IMR-90 (cell line): ENCODE data around the gene TNFRSF18. TPM values are rescaled to one million over a fixed set of nuclear protein-coding genes. Genes with fewer than 3 reads are reported as not detected.

Experiments
- ATAC-seq: fragments of 200-7000 bp; cut with Tn5 transposase; 2 replicates; pipeline ENCODE4 v1.9.1; 2020; ENCODE audit warnings: low read depth, mild to moderate bottlenecking, moderate library complexity
- BruUV-seq: library from RNA; stranded (reverse); fragments of 400-500 nt; replicated peaks from 2 replicates; lab custom pipeline; 2021; lab: Mats Ljungman, UMichigan
- CTCF ChIA-PET: fragments of 300-600 bp; formaldehyde crosslinking; extraction: SDS; loops from one replicate; lab custom pipeline; 2021; ENCODE audit warnings: antibody characterized with exemption; lab: Yijun Ruan, JAX
- POLR2A ChIA-PET: fragments of 300-600 bp; sonication (Branson Sonifier 250); formaldehyde crosslinking; loops from one replicate; lab custom pipeline; 2022; ENCODE audit warnings: antibody characterized with exemption; ENCODE audit not compliant: unreplicated experiment; lab: Charles Lee
- DNase-seq: peaks from one replicate; pipeline ENCODE4 v3.0.0; 2013
- H2AFZ ChIP-seq: replicated peaks from 2 replicates; pipeline ENCODE3; 2013; ENCODE audit warnings: low read length, mild to moderate bottlenecking; ENCODE audit not compliant: poor library complexity
- H2AK5ac ChIP-seq: 2 replicates; pipeline ENCODE4 v1.6.1; 2013; ENCODE audit warnings: low read depth, low read length, inconsistent platforms
- H2AK9ac ChIP-seq: replicated peaks from 2 replicates; pipeline ENCODE3; 2013; ENCODE audit warnings: mild to moderate bottlenecking, low read depth, low read length, moderate library complexity; ENCODE audit not compliant: poor library complexity
- H2BK120ac ChIP-seq: 2 replicates; pipeline ENCODE4 v1.6.1; 2013; ENCODE audit warnings: low read depth, low read length, inconsistent platforms
- H2BK15ac ChIP-seq: 3 replicates; pipeline ENCODE4 v1.6.1; 2013; ENCODE audit warnings: low read depth, low read length, inconsistent platforms
- H2BK20ac ChIP-seq: 2 replicates; pipeline ENCODE4 v1.6.1; 2013; ENCODE audit warnings: low read depth, mild to moderate bottlenecking, inconsistent platforms, low read length, moderate library complexity
- H2BK5ac ChIP-seq: 2 replicates; pipeline ENCODE4 v1.6.1; 2013; ENCODE audit warnings: mild to moderate bottlenecking, low read depth, low read length, inconsistent platforms; ENCODE audit not compliant: poor library complexity, severe bottlenecking
- H3K14ac ChIP-seq: replicated peaks from 2 replicates; pipeline ENCODE4 v1.6.1; 2013; ENCODE audit warnings: low read depth, low read length, inconsistent platforms
- H3K18ac ChIP-seq: 2 replicates; pipeline ENCODE4 v1.6.1; 2013; ENCODE audit warnings: low read depth, low read length, control low read depth
- H3K23ac ChIP-seq: 2 replicates; pipeline ENCODE4 v1.6.1; 2013; ENCODE audit warnings: low read depth, low read length, inconsistent platforms
- H3K27ac ChIP-seq: 2 replicates; pipeline ENCODE4 v1.5.1; 2013; ENCODE audit warnings: mild to moderate bottlenecking, control low read depth, low read length; ENCODE audit not compliant: insufficient read depth
- H3K27me3 ChIP-seq: 2 replicates; pipeline ENCODE4 v1.6.1; 2013; ENCODE audit warnings: low read length; ENCODE audit not compliant: control insufficient read depth, insufficient read depth
- H3K36me3 ChIP-seq: 2 replicates; pipeline ENCODE4 v1.6.1; 2013; ENCODE audit warnings: low read length, mixed read lengths; ENCODE audit not compliant: control insufficient read depth, insufficient read depth
- H3K4ac ChIP-seq: 2 replicates; pipeline ENCODE4 v1.6.1; 2013; ENCODE audit warnings: low read depth, low read length, inconsistent platforms
- H3K4me1 ChIP-seq: 2 replicates; pipeline ENCODE4 v1.6.1; 2013; ENCODE audit warnings: low read length, mixed read lengths; ENCODE audit not compliant: control insufficient read depth, insufficient read depth
- H3K4me2 ChIP-seq: 2 replicates; pipeline ENCODE4 v1.6.1; 2013; ENCODE audit warnings: low read depth, mild to moderate bottlenecking, control low read depth, low read length, moderate library complexity
- H3K4me3 ChIP-seq: 2 replicates; pipeline ENCODE4 v1.5.1; 2013; ENCODE audit warnings: low read depth, mild to moderate bottlenecking, control low read depth, low read length, moderate library complexity; ENCODE audit not compliant: insufficient read depth
- H3K56ac ChIP-seq: 2 replicates; pipeline ENCODE4 v1.6.1; 2013; ENCODE audit warnings: low read length, inconsistent platforms; ENCODE audit not compliant: insufficient read depth; ENCODE audit errors: extremely low read depth
- H3K79me1 ChIP-seq, 2 experiments: 2 replicates each; pipeline ENCODE4 v1.6.1; 2013; ENCODE audit warnings: low read length in 2 of 2, inconsistent platforms in 1 of 2, low read depth in 1 of 2
- H3K9ac ChIP-seq: 2 replicates; pipeline ENCODE4 v1.6.1; 2013; ENCODE audit warnings: low read depth, low read length, control low read depth
- H3K9me1 ChIP-seq: 2 replicates; pipeline ENCODE4 v1.6.1; 2013; ENCODE audit warnings: low read length, inconsistent platforms; ENCODE audit not compliant: insufficient read depth
- H3K9me3 ChIP-seq: 2 replicates; pipeline ENCODE4 v1.6.1; 2013; ENCODE audit warnings: low read length; ENCODE audit not compliant: control insufficient read depth, insufficient read depth
- H4K20me1 ChIP-seq: 2 replicates; pipeline ENCODE4 v1.6.1; 2013; ENCODE audit warnings: low read length, inconsistent platforms; ENCODE audit not compliant: insufficient read depth
- H4K5ac ChIP-seq: 2 replicates; pipeline ENCODE4 v1.6.1; 2013; ENCODE audit warnings: mild to moderate bottlenecking, low read depth, low read length, control low read depth
- H4K8ac ChIP-seq, 2 experiments: 2 replicates each; pipeline ENCODE4 v1.6.1; 2013; ENCODE audit warnings: low read depth in 2 of 2, low read length in 2 of 2, control low read depth in 1 of 2, inconsistent platforms in 1 of 2
- H4K91ac ChIP-seq: 2 replicates; pipeline ENCODE4 v1.6.1; 2013; ENCODE audit warnings: low read depth, low read length, inconsistent platforms; ENCODE audit not compliant: insufficient read depth
- BHLHE40 ChIP-seq: fragments of 150-350 bp; IDR thresholded peaks from 2 replicates; pipeline ENCODE4 v1.6.1; 2016; ENCODE audit warnings: mild to moderate bottlenecking, low read depth, low read length
- MAFK ChIP-seq: IDR thresholded peaks from 2 replicates; pipeline ENCODE4 v1.6.1; 2012; ENCODE audit warnings: low read depth, low read length, improper control_type of control experiment
- MXI1 ChIP-seq: IDR thresholded peaks from 2 replicates; pipeline ENCODE4 v1.6.1; 2012; ENCODE audit warnings: low read depth, mild to moderate bottlenecking, low read length, moderate library complexity, borderline replicate concordance
- NFE2L2 ChIP-seq: fragments of 150-350 bp; IDR thresholded peaks from 2 replicates; pipeline ENCODE4 v1.6.1; 2016; ENCODE audit warnings: low read depth, mild to moderate bottlenecking, low read length
- POLR2A ChIP-seq: IDR thresholded peaks from 2 replicates; pipeline ENCODE4 v1.6.1; 2012; ENCODE audit warnings: mild to moderate bottlenecking, low read depth, low read length
- RAD21 ChIP-seq: IDR thresholded peaks from 2 replicates; pipeline ENCODE4 v1.6.1; 2012; ENCODE audit warnings: low read length, improper control_type of control experiment
- WGBS, 2 experiments: methylation state at CpG; one replicate each; pipeline versions ENCODE4 v1.1.5 to v1.1.7; 2013; ENCODE audit warnings: missing lambda C conversion rate in 2 of 2; ENCODE audit not compliant: insufficient read length in 1 of 2; ENCODE audit errors: extremely low coverage in 2 of 2; 5-methylcytosine and 5-hydroxymethylcytosine counted together
- dilution Hi-C: fragments of 300-500 bp; cut with HindIII; formaldehyde crosslinking; loops from one replicate; pipeline ENCODE4 v1.14.3; 2018; ENCODE audit warnings: low sequenced_read_pairs; ENCODE audit not compliant: unreplicated experiment
- in situ Hi-C: fragments of 300-500 bp; cut with MboI; formaldehyde crosslinking; loops from 3 replicates; pipeline ENCODE4 v1.14.3; 2019; ENCODE audit warnings: low sequenced_read_pairs, inconsistent platforms, mixed read lengths
- intact Hi-C: fragments of 100-400 bp; cut with micrococcal nuclease; formaldehyde crosslinking; loops from 2 replicates; pipeline ENCODE4 v1.10.0; 2022
- polyA plus RNA-seq, 3 experiments: library from polyadenylated mRNA; depleted of rRNA; stranded (reverse); fragments of >200 nt; gene quantifications; 2 replicates each; pipeline ENCODE4 v1.2.3, GENCODE V29; 2012; ENCODE audit warnings: low replicate concordance in 1 of 3
- total RNA-seq: library from RNA; depleted of rRNA; stranded (reverse); fragments of >200 nt; gene quantifications from 2 replicates; pipeline ENCODE4 v1.2.3, GENCODE V29; 2012

Gene TNFRSF18
- total and polyA plus RNA-seq, 2 of the 4 experiments (the other 2 are of a cell fraction) = 0.18 to 1.0 TPM

- no peak for TF ChIP-seq BHLHE40
- no peak for TF ChIP-seq RAD21
- no peak for TF ChIP-seq POLR2A
- TF ChIP-seq NFE2L2 = no peak
Measured at GRCh38 chr1:1210726-1211540, 4.5 kb upstream of the TNFRSF18 start (continued).

GRCh38 chr1:1208713-1209433 lies 2.5 kb upstream of the TNFRSF18 start:
- POLR2A ChIA-PET = no interaction called here
- 72% methylated on average over 3 of the region's 38 CpGs; no CpG with 5 or more reads in 1 of the 2 experiments for WGBS, 2 experiments
- CTCF ChIA-PET = no interaction called here

More at GRCh38 chr1:1208713-1209433, 2.5 kb upstream of the TNFRSF18 start:
- H2BK15ac ChIP-seq = peak overlapping the region; percentile 26; the same call in 1 of the 3 replicates
- dilution Hi-C loops (no loop called here), in situ Hi-C loops (no loop called here), intact Hi-C loops (no loop called here)
- no peak overlapping the region; the same call in 1 of the 2 replicates for H2BK20ac ChIP-seq
- peaks cover 12% of the 10 kb centered on the region for H3K4me1 ChIP-seq
- H4K5ac ChIP-seq = peak overlapping the region; percentile 95
- H2BK120ac ChIP-seq = peak overlapping the region; percentile 86; the same call in 1 of the 2 replicates
- H3K4me2 ChIP-seq = no peak overlapping the region; the same call in 1 of the 2 replicates
- no peaks in the 10 kb centered on the region for H3K79me1 ChIP-seq
- H3K36me3 ChIP-seq = no peaks in the 10 kb centered on the region
- H4K91ac ChIP-seq = peak overlapping the region; percentile 79; the same call in 1 of the 2 replicates
- no peak overlapping the region for H3K56ac ChIP-seq
- peak overlapping the region; percentile 50; the same call in 1 of the 2 replicates for H3K27ac ChIP-seq
- ATAC-seq (no peak), DNase-seq (peak; percentile 30)
- no peak overlapping the region for H3K14ac ChIP-seq
- peak overlapping the region; percentile 82 for H2AK9ac ChIP-seq
- H2BK5ac ChIP-seq = peak overlapping the region; percentile 82
- no peak overlapping the region for H3K9ac ChIP-seq
- BruUV-seq = no TSS peak
- no peaks in the 10 kb centered on the region for H3K9me3 ChIP-seq
- H4K8ac ChIP-seq = peak overlapping the region; percentile 67 to 77; a peak in 3 of 4 replicates
- H3K23ac ChIP-seq = no peak overlapping the region
- H2AFZ ChIP-seq = peak overlapping the region; percentile 91
- peak overlapping the region; percentile 85 for H3K4ac ChIP-seq
- no peaks in the 10 kb centered on the region for H3K9me1 ChIP-seq
- no peak overlapping the region for H3K4me3 ChIP-seq
- H3K27me3 ChIP-seq = no peaks in the 10 kb centered on the region; the same call in 1 of the 2 replicates
- no peaks in the 10 kb centered on the region; the same call in 1 of the 2 replicates for H4K20me1 ChIP-seq
- TF ChIP-seq MXI1 = no peak
- TF ChIP-seq MAFK = no peak
- H2AK5ac ChIP-seq = peak overlapping the region; percentile 75; the same call in 1 of the 2 replicates
- no peak overlapping the region for H3K18ac ChIP-seq
